NT2/D1 (cell line): ENCODE measurements around the gene DDI1.

Experiments
- DNase-seq: peaks from one replicate; pipeline ENCODE4 v3.0.0-alpha.2; 2011; ENCODE audit warnings: low read depth, low spot score
- H3K27me3 ChIP-seq: 2 replicates; pipeline ENCODE4 v1.6.0; 2011; ENCODE audit warnings: mild to moderate bottlenecking; ENCODE audit not compliant: insufficient read length, insufficient read depth
- H3K36me3 ChIP-seq: 2 replicates; pipeline ENCODE4 v1.6.1; 2011; ENCODE audit warnings: mild to moderate bottlenecking, low read length, mixed read lengths; ENCODE audit not compliant: insufficient read depth, insufficient read length
- H3K4me1 ChIP-seq: 2 replicates; pipeline ENCODE4 v1.5.1; 2011; ENCODE audit not compliant: insufficient read depth, insufficient read length
- H3K4me3 ChIP-seq: 2 replicates; pipeline ENCODE4 v1.5.1; 2011; ENCODE audit warnings: low read depth; ENCODE audit not compliant: insufficient read length
- H3K9ac ChIP-seq: 2 replicates; pipeline ENCODE4 v1.6.0; 2011; ENCODE audit warnings: low read depth; ENCODE audit not compliant: insufficient read length
- H3K9me3 ChIP-seq: 2 replicates; pipeline ENCODE4 v1.5.1; 2011; ENCODE audit warnings: mild to moderate bottlenecking, low read length; ENCODE audit not compliant: insufficient read depth
- SUZ12 ChIP-seq: IDR thresholded peaks from 2 replicates; pipeline ENCODE4 v1.6.1; 2011; ENCODE audit not compliant: insufficient read length, insufficient read depth; ENCODE audit errors: extremely low read depth
- YY1 ChIP-seq: IDR thresholded peaks from 2 replicates; pipeline ENCODE4 v1.6.1; 2011; ENCODE audit not compliant: insufficient read length, insufficient read depth
- ZNF274 ChIP-seq: IDR thresholded peaks from 2 replicates; pipeline ENCODE4 v1.6.1; 2011; ENCODE audit warnings: mild to moderate bottlenecking, low read depth, low read length

DDI1 gene

DNA sequence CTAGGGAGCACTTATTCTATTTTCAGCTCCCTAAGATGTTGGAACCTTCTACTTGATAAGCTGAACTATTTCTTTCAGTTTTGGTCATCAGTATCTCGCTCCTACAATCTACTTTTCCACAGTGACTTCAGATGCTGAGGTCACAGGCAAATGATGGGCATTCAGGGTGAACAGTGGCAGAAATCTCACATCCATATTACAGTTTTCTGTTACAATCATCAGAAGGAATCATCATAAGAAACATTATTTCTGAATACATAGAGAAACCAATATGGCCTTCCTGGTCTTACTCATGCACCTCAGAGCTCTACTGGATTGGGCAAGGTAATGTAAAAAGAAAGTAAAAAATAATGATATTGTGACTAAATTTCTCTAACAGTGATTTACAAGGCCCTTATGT, 39.4 kb upstream of the DDI1 start:
- Histone ChIP-seq H3K9ac (no peak overlapping the region), H3K4me1 (no peaks in the 10 kb centered on the region), H3K9me3 (no peaks in the 10 kb centered on the region; the same call in 1 of the 2 replicates), H3K27me3 (no peaks in the 10 kb centered on the region), H3K4me3 (no peak overlapping the region), H3K36me3 (no peaks in the 10 kb centered on the region)
- no peak for DNase-seq
- no peak for TF ChIP-seq YY1
- TF ChIP-seq ZNF274: no peak
- TF ChIP-seq SUZ12: no peak

DNA sequence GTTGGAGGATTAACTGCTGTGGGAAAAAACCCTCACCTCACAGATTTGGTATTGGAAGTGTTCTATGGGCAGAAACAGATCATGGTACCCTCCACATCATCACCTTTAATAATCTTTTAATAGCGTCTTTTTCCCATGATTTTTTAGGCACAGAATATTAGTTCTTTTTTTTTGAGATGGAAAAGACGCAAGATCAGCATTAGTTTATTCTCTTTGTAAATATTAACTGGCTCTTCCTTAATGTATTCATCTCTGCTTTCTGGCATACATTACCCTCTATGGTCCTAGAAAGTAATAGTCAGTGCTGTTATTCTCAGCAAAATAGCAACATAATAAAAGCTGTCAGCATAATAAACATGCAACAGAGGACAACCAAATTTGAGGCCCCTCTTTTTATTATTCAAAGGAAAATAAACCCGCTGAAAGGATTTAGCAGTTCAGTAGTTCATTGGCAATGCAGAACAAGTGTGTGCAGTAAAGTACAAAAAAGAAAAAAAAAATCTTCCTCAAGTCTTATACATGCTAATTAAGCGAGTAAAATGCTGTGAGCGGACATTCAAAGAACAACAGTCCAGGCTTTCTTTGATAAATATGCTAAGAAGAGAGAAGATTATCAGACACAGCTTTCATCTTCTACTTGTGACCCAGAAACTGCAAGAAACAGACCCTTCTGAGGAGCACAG, 37.5 kb upstream of the DDI1 start:
- no peak overlapping the region for H3K9ac ChIP-seq
- no peak overlapping the region for H3K4me3 ChIP-seq
- no peaks in the 10 kb centered on the region for H3K27me3 ChIP-seq
- no peaks in the 10 kb centered on the region for H3K4me1 ChIP-seq
- no peak for TF ChIP-seq YY1
- no peak for TF ChIP-seq ZNF274
- no peak for TF ChIP-seq SUZ12
- no peaks in the 10 kb centered on the region; the same call in 1 of the 2 replicates for H3K9me3 ChIP-seq
- no peak for DNase-seq
- H3K36me3 ChIP-seq: no peaks in the 10 kb centered on the region

DNA sequence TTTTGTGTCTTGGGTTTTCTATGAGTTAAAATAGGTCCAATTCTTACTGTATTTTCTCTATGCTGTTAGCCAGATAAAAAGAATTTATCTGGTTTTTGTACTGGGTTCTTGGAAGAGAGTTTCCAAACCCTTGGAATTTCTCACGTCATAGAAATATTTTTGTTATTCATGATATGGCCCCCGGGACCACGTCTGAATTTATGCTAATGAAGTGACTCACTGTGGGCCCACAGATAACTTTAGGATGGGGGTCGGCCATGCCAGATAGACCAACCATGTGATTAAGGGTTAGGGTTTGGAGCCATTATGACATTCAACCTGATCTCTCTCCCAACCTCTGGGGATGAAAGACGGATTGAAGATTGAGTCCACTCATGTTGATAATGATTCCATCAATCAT, 35.6 kb upstream of the DDI1 start:
- no peaks in the 10 kb centered on the region; the same call in 1 of the 2 replicates for H3K9me3 ChIP-seq
- DNase-seq: no peak

DNA sequence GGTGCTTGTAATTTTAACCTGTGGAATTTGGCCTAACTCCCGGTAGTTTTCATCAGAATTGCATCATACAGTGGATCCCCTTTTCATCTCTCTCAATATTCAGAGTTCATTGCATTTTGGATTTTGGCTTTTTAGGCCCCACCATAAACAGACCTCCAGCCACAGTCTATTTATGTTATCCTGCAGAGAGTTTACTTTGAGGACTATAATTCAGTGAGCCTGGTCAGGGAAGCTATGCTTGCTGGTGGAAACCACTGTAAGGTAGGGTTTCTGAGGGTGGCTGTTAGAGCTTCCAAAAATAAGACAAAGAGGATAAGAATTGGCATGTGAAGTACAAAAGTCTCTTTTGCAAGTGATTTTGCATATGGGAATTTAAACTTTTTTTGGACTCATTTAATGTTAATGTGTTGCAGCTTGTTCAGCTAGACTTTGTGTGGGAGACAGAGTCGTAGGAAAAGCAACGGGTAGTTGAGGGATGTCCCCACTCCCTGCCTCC, 34.8 kb upstream of the DDI1 start:
- no peak for DNase-seq
- no peaks in the 10 kb centered on the region; the same call in 1 of the 2 replicates for H3K9me3 ChIP-seq
- no peak overlapping the region for H3K4me3 ChIP-seq
- no peak overlapping the region for H3K9ac ChIP-seq
- TF ChIP-seq YY1: no peak
- TF ChIP-seq ZNF274: no peak
- TF ChIP-seq SUZ12: no peak
- no peaks in the 10 kb centered on the region for H3K27me3 ChIP-seq
- H3K36me3 ChIP-seq: no peaks in the 10 kb centered on the region
- H3K4me1 ChIP-seq: no peaks in the 10 kb centered on the region

More for the DNA sequence above, 35.6 kb upstream of the DDI1 start:
- TF ChIP-seq YY1: no peak
- no peak for TF ChIP-seq ZNF274
- TF ChIP-seq SUZ12: no peak
- Histone ChIP-seq H3K4me1 (no peaks in the 10 kb centered on the region), H3K4me3 (no peak overlapping the region), H3K9ac (no peak overlapping the region), H3K36me3 (no peaks in the 10 kb centered on the region), H3K27me3 (no peaks in the 10 kb centered on the region)

DNA sequence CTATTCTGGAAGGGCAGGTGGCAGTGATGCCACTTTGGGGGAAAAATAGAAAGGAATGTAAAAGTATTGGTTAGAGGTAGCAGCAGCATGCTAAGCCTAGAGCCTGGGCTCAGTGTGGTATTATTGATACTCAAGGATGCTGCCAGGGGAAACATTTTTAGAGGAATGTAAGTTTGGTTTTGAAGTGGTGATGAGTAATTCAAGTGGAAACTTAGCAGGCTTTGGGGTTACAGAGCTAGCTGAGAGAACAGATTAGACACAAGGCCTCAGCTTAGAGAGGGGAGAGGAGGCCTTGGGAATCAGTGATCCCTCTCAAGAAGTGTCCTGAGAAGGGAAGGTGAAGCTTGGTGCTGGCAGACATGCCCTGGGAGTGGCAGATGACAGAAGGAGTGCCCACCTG, 32.9 kb upstream of the DDI1 start:
- no peak overlapping the region for H3K9ac ChIP-seq
- no peaks in the 10 kb centered on the region; the same call in 1 of the 2 replicates for H3K9me3 ChIP-seq
- H3K4me3 ChIP-seq: no peak overlapping the region
- no peaks in the 10 kb centered on the region for H3K4me1 ChIP-seq
- no peak for DNase-seq
- H3K27me3 ChIP-seq: no peaks in the 10 kb centered on the region
- no peaks in the 10 kb centered on the region for H3K36me3 ChIP-seq
- TF ChIP-seq SUZ12 (no peak), ZNF274 (no peak), YY1 (no peak)

DNA sequence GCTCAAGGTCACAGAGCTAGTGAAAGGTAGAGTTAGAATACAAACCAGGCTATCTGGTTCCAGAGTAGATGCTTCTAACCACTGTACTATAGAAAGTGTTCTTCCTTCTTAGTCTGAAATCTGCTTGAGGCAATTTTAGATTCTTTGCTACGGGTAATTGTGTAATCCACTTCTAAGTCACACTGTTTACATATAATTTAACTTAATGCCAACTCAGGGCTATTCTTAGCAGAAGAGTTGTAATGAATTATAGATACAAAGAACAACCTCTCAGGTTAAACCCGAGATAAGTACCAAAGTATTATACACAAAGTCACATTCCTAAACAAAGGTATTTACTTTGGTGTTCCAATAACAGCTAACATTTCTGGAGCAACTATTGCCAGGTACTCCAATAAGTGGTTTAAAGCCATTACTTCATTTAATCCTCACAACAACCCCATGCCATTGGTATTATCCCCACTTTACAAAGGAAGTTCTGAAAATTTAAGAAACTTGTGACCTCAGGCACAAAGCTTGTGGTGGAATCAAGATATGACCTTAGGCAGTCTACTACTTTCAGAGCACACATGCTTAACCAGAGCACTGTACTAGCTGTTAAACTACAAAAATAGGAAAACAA, 31.1 kb upstream of the DDI1 start:
- Histone ChIP-seq H3K9ac (no peak overlapping the region), H3K36me3 (no peaks in the 10 kb centered on the region), H3K27me3 (no peaks in the 10 kb centered on the region), H3K4me3 (no peak overlapping the region), H3K9me3 (no peaks in the 10 kb centered on the region; the same call in 1 of the 2 replicates), H3K4me1 (no peaks in the 10 kb centered on the region)
- no peak for DNase-seq
- TF ChIP-seq YY1: no peak
- TF ChIP-seq SUZ12: no peak

GRCh38 chr11:104009744-104010143, 26.7 kb upstream of the DDI1 start:
- TF ChIP-seq SUZ12 (no peak), YY1 (no peak), ZNF274 (no peak)
- Histone ChIP-seq H3K36me3 (no peaks in the 10 kb centered on the region), H3K9ac (no peak overlapping the region), H3K9me3 (no peaks in the 10 kb centered on the region), H3K27me3 (no peaks in the 10 kb centered on the region), H3K4me3 (no peak overlapping the region), H3K4me1 (no peaks in the 10 kb centered on the region)
- DNase-seq: no peak
